HCT116 (cell line): Measurements from ENCODE around the gene P4HB. TPM values are rescaled to one million over a fixed set of nuclear protein-coding genes. Genes with fewer than 3 reads are reported as not detected.
A peak's percentile ranks its signal among the peaks of the same experiment; 100 is the strongest.

Experiments used
- ATAC-seq: fragments of 200-7000 bp; cut with Tn5 transposase; 2 replicates; pipeline ENCODE4 v1.9.1; 2020; ENCODE audit warnings: mild to moderate bottlenecking, moderate library complexity
- BruUV-seq: library from RNA; stranded (reverse); fragments of 400-500 nt; replicated peaks from 2 replicates; lab custom pipeline; 2021; lab: Mats Ljungman, UMichigan
- CTCF ChIA-PET: fragments of 300-600 bp; sonication (Branson Sonifier 250); formaldehyde crosslinking; loops from one replicate; lab custom pipeline; 2021; ENCODE audit warnings: antibody characterized with exemption; lab: Charles Lee
- POLR2A ChIA-PET: fragments of 300-600, 350-600 bp; sonication (Branson Sonifier 250); formaldehyde crosslinking; loops from one replicate; lab custom pipeline; 2021; ENCODE audit warnings: antibody characterized with exemption; lab: Charles Lee
- RAD21 ChIA-PET, 2 experiments: fragments of 300-600 bp; sonication (Branson Sonifier 250); formaldehyde crosslinking; loops; one replicate each; lab custom pipeline; 2023; ENCODE audit warnings: low total read pairs in 2 of 2; ENCODE audit not compliant: uncharacterized antibody in 2 of 2, unreplicated experiment in 2 of 2, low non-redundant PET in 1 of 2; lab: Charles Lee
- DNase-seq: peaks from one replicate; pipeline ENCODE4 v3.0.0-alpha.2; 2010; ENCODE audit warnings: low read depth, low spot score
- H2AFZ ChIP-seq: fragments of 200-600 bp; shearing (Covaris generic), sonication (generic); 2 replicates; pipeline ENCODE4 v1.6.1; 2017; ENCODE audit warnings: low read depth, mixed run types, mixed read lengths, antibody characterized with exemption, low read length; ENCODE audit not compliant: poor library complexity, severe bottlenecking
- H3K27ac ChIP-seq: 2 replicates; pipeline ENCODE4 v1.5.1; 2012; ENCODE audit warnings: low read depth, low read length
- H3K27me3 ChIP-seq: fragments of 200-600 bp; sonication (generic); 2 replicates; pipeline ENCODE4 v1.6.1; 2016; ENCODE audit warnings: mixed run types, low read length, mixed read lengths; ENCODE audit not compliant: insufficient read depth
- H3K36me3 ChIP-seq, 2 experiments: fragments of 200-500 bp in 1 of 2; fragments of 200-600 bp in 1 of 2; sonication (Bioruptor generic) in 1 of 2; sonication (generic) in 1 of 2; 2 replicates each; pipeline versions ENCODE4 v1.5.1 to v1.6.1; 2014 to 2016; ENCODE audit warnings: low read length in 2 of 2, inconsistent platforms in 1 of 2, mixed read lengths in 1 of 2, mixed run types in 1 of 2; ENCODE audit not compliant: insufficient read depth in 2 of 2, control insufficient read depth in 1 of 2
- H3K4me1 ChIP-seq, 2 experiments: fragments of 200-600 bp in 1 of 2; sonication (generic) in 1 of 2; 2 replicates each; pipeline versions ENCODE4 v1.5.1 to v1.6.1; 2012 to 2017; ENCODE audit warnings: low read length in 2 of 2, inconsistent platforms in 1 of 2, mild to moderate bottlenecking in 1 of 2, mixed read lengths in 1 of 2, mixed run types in 1 of 2, moderate library complexity in 1 of 2; ENCODE audit not compliant: insufficient read depth in 2 of 2, control insufficient read depth in 1 of 2
- H3K4me2 ChIP-seq: fragments of 200-600 bp; sonication (generic); 2 replicates; pipeline ENCODE4 v1.6.1; 2017; ENCODE audit warnings: mixed run types, low read length, mixed read lengths
- H3K4me3 ChIP-seq, 2 experiments: fragments of 200-600 bp in 1 of 2; sonication (generic) in 1 of 2; replicated peaks in 1 of 2; 2 replicates each; pipeline ENCODE4 v1.5.1; 2011 to 2016; ENCODE audit warnings: low read length in 2 of 2, control low read depth in 1 of 2, low read depth in 1 of 2, mild to moderate bottlenecking in 1 of 2, mixed read lengths in 1 of 2, mixed run types in 1 of 2
- H3K79me2 ChIP-seq: fragments of 200-600 bp; sonication (generic); 2 replicates; pipeline ENCODE4 v1.6.1; 2017; ENCODE audit warnings: mild to moderate bottlenecking, mixed run types, low read length, moderate library complexity, mixed read lengths; ENCODE audit not compliant: insufficient read depth
- H3K9ac ChIP-seq: fragments of 200-600 bp; sonication (generic); 2 replicates; pipeline ENCODE4 v1.6.1; 2016; ENCODE audit warnings: low read length, mixed read lengths
- H3K9me2 ChIP-seq: fragments of 200-600 bp; sonication (generic), shearing (Covaris generic); 2 replicates; pipeline ENCODE4 v1.6.1; 2017; ENCODE audit warnings: mixed run types, mild to moderate bottlenecking, moderate library complexity; ENCODE audit not compliant: insufficient read depth
- H3K9me3 ChIP-seq, 2 experiments: fragments of 200-500 bp in 1 of 2; fragments of 200-600 bp in 1 of 2; sonication (Bioruptor generic) in 1 of 2; sonication (generic) in 1 of 2; 2 replicates each; pipeline ENCODE4 v1.6.1; 2014 to 2017; ENCODE audit warnings: low read length in 2 of 2, mixed read lengths in 2 of 2, inconsistent platforms in 1 of 2, low read depth in 1 of 2, mild to moderate bottlenecking in 1 of 2, mixed run types in 1 of 2, moderate library complexity in 1 of 2; ENCODE audit not compliant: control insufficient read depth in 1 of 2, insufficient read depth in 1 of 2
- H4K20me1 ChIP-seq: fragments of 200-600 bp; sonication (generic), shearing (Covaris generic); 2 replicates; pipeline ENCODE4 v1.6.1; 2017; ENCODE audit warnings: mixed run types, mild to moderate bottlenecking, moderate library complexity; ENCODE audit not compliant: insufficient read depth
- CBX3 ChIP-seq: IDR thresholded peaks from 2 replicates; pipeline ENCODE4 v1.6.1; 2012; ENCODE audit warnings: low read depth
- CEBPB ChIP-seq: IDR thresholded peaks from 2 replicates; pipeline ENCODE4 v1.6.1; 2012; ENCODE audit warnings: low read depth
- EGR1 ChIP-seq: IDR thresholded peaks from 2 replicates; pipeline ENCODE4 v1.6.1; 2012; ENCODE audit warnings: low read depth
- ELF1 ChIP-seq: IDR thresholded peaks from 2 replicates; pipeline ENCODE4 v1.6.1; 2012; ENCODE audit warnings: low read depth, borderline replicate concordance
- EZH2 ChIP-seq: fragments of 200-600 bp; sonication (generic); IDR thresholded peaks from 2 replicates; pipeline ENCODE4 v1.6.1; 2017; ENCODE audit warnings: antibody characterized with exemption, mixed run types
- FOSL1 ChIP-seq: IDR thresholded peaks from 2 replicates; pipeline ENCODE4 v1.6.1; 2012; ENCODE audit warnings: low read depth
- JUND ChIP-seq: IDR thresholded peaks from 2 replicates; pipeline ENCODE4 v1.6.1; 2012
- POLR2A ChIP-seq: IDR thresholded peaks from 2 replicates; pipeline ENCODE4 v1.7.0; 2011; ENCODE audit warnings: borderline replicate concordance; ENCODE audit not compliant: insufficient read depth, insufficient read length; ENCODE audit errors: extremely low read depth
- POLR2AphosphoS5 ChIP-seq: IDR thresholded peaks from 2 replicates; pipeline ENCODE4 v1.6.1; 2011; ENCODE audit warnings: mild to moderate bottlenecking, low read depth, low read length, moderate library complexity
- RAD21 ChIP-seq: IDR thresholded peaks from 2 replicates; pipeline ENCODE4 v1.6.1; 2012; ENCODE audit warnings: low read depth, mild to moderate bottlenecking
- REST ChIP-seq: IDR thresholded peaks from 2 replicates; pipeline ENCODE4 v1.6.1; 2012; ENCODE audit warnings: low read depth
- SIN3A ChIP-seq: IDR thresholded peaks from 2 replicates; pipeline ENCODE4 v1.6.1; 2012; ENCODE audit warnings: low read depth
- SRF ChIP-seq: IDR thresholded peaks from 2 replicates; pipeline ENCODE4 v1.6.1; 2012; ENCODE audit warnings: low read depth
- TCF7L2 ChIP-seq: IDR thresholded peaks from 2 replicates; pipeline ENCODE4 v1.7.0; 2011; ENCODE audit warnings: borderline replicate concordance, inconsistent platforms; ENCODE audit not compliant: insufficient read depth, insufficient read length; ENCODE audit errors: extremely low read depth
- YY1 ChIP-seq: IDR thresholded peaks from 2 replicates; pipeline ENCODE4 v1.6.1; 2011; ENCODE audit warnings: low read length, low read depth, moderate library complexity, mild to moderate bottlenecking; ENCODE audit not compliant: insufficient replicate concordance; ENCODE audit errors: extremely low read depth
- ZBTB33 ChIP-seq: IDR thresholded peaks from 2 replicates; pipeline ENCODE4 v1.6.1; 2011; ENCODE audit warnings: mild to moderate bottlenecking, low read length, moderate library complexity; ENCODE audit not compliant: insufficient replicate concordance; ENCODE audit errors: extremely low read depth
- ZFX ChIP-seq: fragments of 450-650 bp; IDR thresholded peaks from 2 replicates; pipeline ENCODE4 v1.6.1; 2017
- ZNF274 ChIP-seq: fragments of 200-500 bp; sonication (Bioruptor generic); IDR thresholded peaks from 2 replicates; pipeline ENCODE4 v1.6.1; 2014; ENCODE audit warnings: mild to moderate bottlenecking, low read depth, low read length, inconsistent platforms
- intact Hi-C: fragments of 100-400 bp; cut with micrococcal nuclease; formaldehyde crosslinking; loops from 2 replicates; pipeline ENCODE4 v1.10.0; 2022
- total RNA-seq: library from RNA; stranded (reverse); gene quantifications from one replicate; pipeline ENCODE4 v1.2.1, GENCODE V29; 2021; ENCODE audit not compliant: unreplicated experiment

Gene P4HB
- total RNA-seq, 1 experiment from 2014 or later: 1,043 TPM

- no peaks in the 10 kb centered on the region for H3K36me3 ChIP-seq
- no peak within 1 kb of the TSS for H3K9ac ChIP-seq
- intact Hi-C loops: no loop called here
- H3K4me1 ChIP-seq: peaks cover 0 to 6% of the 10 kb centered on the region in 2 experiments; a peak in 2 of 4 replicates
- peaks cover 13% of the 10 kb centered on the region; the same call in 1 of the 2 replicates for H3K27me3 ChIP-seq
- no peak within 1 kb of the TSS; the same call in 1 of the 2 replicates for H3K27ac ChIP-seq
- H3K4me2 ChIP-seq: peak within 1 kb of the TSS; percentile 39
- H4K20me1 ChIP-seq: no peaks in the 10 kb centered on the region
- no peak for ATAC-seq
- no peaks in the 10 kb centered on the region for H3K79me2 ChIP-seq
- DNase-seq: no peak
- peak within 1 kb of the TSS; percentile 52 for H2AFZ ChIP-seq
- ChIA-PET POLR2A (no interaction called here), CTCF (no interaction called here), RAD21 (no interaction called here)
- no peaks in the 10 kb centered on the region for H3K9me2 ChIP-seq
- H3K9me3 ChIP-seq: no peaks in the 10 kb centered on the region
- no TSS peak for BruUV-seq
- no peak for TF ChIP-seq SRF
- no peak for TF ChIP-seq REST
- TF ChIP-seq CBX3: no peak
- TF ChIP-seq TCF7L2: no peak
- no peak for TF ChIP-seq POLR2A
- TF ChIP-seq JUND: no peak
- TF ChIP-seq ZBTB33: no peak
- TF ChIP-seq ZFX: no peak
- TF ChIP-seq POLR2AphosphoS5: no peak
- TF ChIP-seq SIN3A: no peak
- no peak for TF ChIP-seq ELF1
- no peak for TF ChIP-seq ZNF274
- no peak for TF ChIP-seq CEBPB
- TF ChIP-seq FOSL1: no peak
- TF ChIP-seq EZH2: no peak
- TF ChIP-seq YY1: no peak
- no peak for TF ChIP-seq EGR1
- TF ChIP-seq RAD21: no peak
- no peak within 1 kb of the TSS for H3K4me3 ChIP-seq
These were observed 56.4 kb downstream of the P4HB start, which contains the start of gene GCGR for GRCh38 chr17:81803728-81804558. Gene GCGR (plus strand): TSS chr17:81804150. CDS start chr17:81809019, 4,869 bp downstream.
